SH-SY5Y (cell line): ENCODE results near the gene ZBED2.

Source experiments
- GATA2 ChIP-seq: IDR thresholded peaks from 2 replicates; pipeline ENCODE4 v1.6.1; 2011; ENCODE audit warnings: mild to moderate bottlenecking, low read depth, low read length
- GATA3 ChIP-seq: IDR thresholded peaks from 2 replicates; pipeline ENCODE4 v1.6.1; 2011; ENCODE audit warnings: low read depth, mild to moderate bottlenecking, low read length, moderate library complexity

DNA sequence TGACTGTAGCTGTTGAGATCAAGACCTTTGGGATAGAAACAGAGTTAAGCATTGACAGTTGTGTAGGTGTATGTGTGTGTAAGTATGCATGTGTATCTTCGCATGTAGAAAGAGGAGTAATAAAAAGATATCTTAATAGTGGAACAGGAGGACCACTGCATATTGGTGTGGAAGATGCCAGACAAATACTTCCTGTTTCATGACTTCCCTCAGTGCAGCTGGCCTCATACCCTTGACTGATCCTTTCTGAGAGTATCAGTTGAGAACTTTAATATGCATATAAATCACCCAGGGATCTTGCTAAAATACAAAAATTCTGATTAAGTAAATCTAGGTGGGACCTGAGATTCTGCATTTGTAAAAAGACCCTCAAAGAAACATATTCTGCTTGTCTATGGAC lies 8.5 kb upstream of the ZBED2 start:
- TF ChIP-seq GATA2 (no peak), GATA3 (no peak)
